ENCODE measurements around the gene GRIK4.
"Not testable (repeated sequence)": the region's sequence is repeated elsewhere in the genome, so short reads cannot be mapped to it uniquely, and the experiment has no call there.

The GRIK4 gene

GRCh38 chr11:120752668-120753067 lies 241.1 kb downstream of the GRIK4 start:
- TF ChIP-seq CTCF (IDR thresholded peaks at IDR 0.05; ENCODE audit: low read depth, low read length): no peak
- DNase-seq (ENCODE audit: low read depth in 2 of 2): no peak
- no peak overlapping the region for H3K4me3 ChIP-seq (replicated peaks in 1 of 2; ENCODE audit: low read depth in 2 of 2, low read length in 2 of 2)

GRCh38 chr11:120756931-120757330 lies 245.4 kb downstream of the GRIK4 start:
- H3K4me3 ChIP-seq (replicated peaks in 1 of 2; ENCODE audit: low read depth in 2 of 2, low read length in 2 of 2): no peak overlapping the region
- no peak for TF ChIP-seq CTCF (IDR thresholded peaks at IDR 0.05; ENCODE audit: low read depth, low read length)
- DNase-seq (ENCODE audit: low read depth in 2 of 2): no peak

GRCh38 chr11:120759046-120759445 lies 247.5 kb downstream of the GRIK4 start:
- H3K4me3 ChIP-seq (replicated peaks in 1 of 2; ENCODE audit: low read depth in 2 of 2, low read length in 2 of 2): no peak overlapping the region
- no peak for TF ChIP-seq CTCF (IDR thresholded peaks at IDR 0.05; ENCODE audit: low read depth, low read length)
- DNase-seq (ENCODE audit: low read depth in 2 of 2): no peak

GRCh38 chr11:120765710-120766109 lies 254.2 kb downstream of the GRIK4 start:
- DNase-seq (ENCODE audit: low read depth in 2 of 2); H3K4me3 ChIP-seq (replicated peaks in 1 of 2; ENCODE audit: low read depth in 2 of 2, low read length in 2 of 2): not testable (repeated sequence)

- no peak overlapping the region for H3K4me3 ChIP-seq (replicated peaks in 1 of 2; ENCODE audit: low read depth in 2 of 2, low read length in 2 of 2)
- no peak for DNase-seq (ENCODE audit: low read depth in 2 of 2)
- no peak for TF ChIP-seq CTCF (IDR thresholded peaks at IDR 0.05; ENCODE audit: low read depth, low read length)
Measured at GRCh38 chr11:120766318-120766717, 254.8 kb downstream of the GRIK4 start.

- no peak for TF ChIP-seq CTCF (IDR thresholded peaks at IDR 0.05; ENCODE audit: low read depth, low read length)
- no peak for DNase-seq (ENCODE audit: low read depth in 2 of 2)
- H3K4me3 ChIP-seq (replicated peaks in 1 of 2; ENCODE audit: low read depth in 2 of 2, low read length in 2 of 2): no peak overlapping the region
Measured at GRCh38 chr11:120768949-120769348, 257.4 kb downstream of the GRIK4 start.

GRCh38 chr11:120769906-120770305 lies 258.4 kb downstream of the GRIK4 start:
- no peak for DNase-seq (ENCODE audit: low read depth in 2 of 2)
- TF ChIP-seq CTCF (IDR thresholded peaks at IDR 0.05; ENCODE audit: low read depth, low read length): no peak
- no peak overlapping the region for H3K4me3 ChIP-seq (replicated peaks in 1 of 2; ENCODE audit: low read depth in 2 of 2, low read length in 2 of 2)

Data from cardiac fibroblast (primary cell).